Breast epithelium (tissue), 3 donors: Measurements from ENCODE around the gene CDC42EP5.
"Not testable (repeated sequence)": the region's sequence is repeated elsewhere in the genome, so short reads cannot be mapped to it uniquely, and the experiment has no call there.

ENCODE experiments used
- POLR2AphosphoS5 ChIP-seq, 3 donors: sonication (generic); formaldehyde crosslinking; IDR thresholded peaks; one replicate each; pipeline ENCODE4 v1.6.1; 2017; ENCODE audit warnings: antibody characterized with exemption in 3 of 3
- TF ChIP-seq, protein P1 (sequence below), 3 donors: fragments of 450-650 bp; IDR thresholded peaks; one replicate each; pipeline ENCODE4 v1.5.1; 2016 to 2017; ENCODE audit warnings: antibody characterized with exemption in 3 of 3, mild to moderate bottlenecking in 3 of 3, moderate library complexity in 3 of 3

- not testable (repeated sequence) for TF ChIP-seq POLR2AphosphoS5 (IDR thresholded peaks at IDR 0.05)
- TF ChIP-seq, protein P1, sequence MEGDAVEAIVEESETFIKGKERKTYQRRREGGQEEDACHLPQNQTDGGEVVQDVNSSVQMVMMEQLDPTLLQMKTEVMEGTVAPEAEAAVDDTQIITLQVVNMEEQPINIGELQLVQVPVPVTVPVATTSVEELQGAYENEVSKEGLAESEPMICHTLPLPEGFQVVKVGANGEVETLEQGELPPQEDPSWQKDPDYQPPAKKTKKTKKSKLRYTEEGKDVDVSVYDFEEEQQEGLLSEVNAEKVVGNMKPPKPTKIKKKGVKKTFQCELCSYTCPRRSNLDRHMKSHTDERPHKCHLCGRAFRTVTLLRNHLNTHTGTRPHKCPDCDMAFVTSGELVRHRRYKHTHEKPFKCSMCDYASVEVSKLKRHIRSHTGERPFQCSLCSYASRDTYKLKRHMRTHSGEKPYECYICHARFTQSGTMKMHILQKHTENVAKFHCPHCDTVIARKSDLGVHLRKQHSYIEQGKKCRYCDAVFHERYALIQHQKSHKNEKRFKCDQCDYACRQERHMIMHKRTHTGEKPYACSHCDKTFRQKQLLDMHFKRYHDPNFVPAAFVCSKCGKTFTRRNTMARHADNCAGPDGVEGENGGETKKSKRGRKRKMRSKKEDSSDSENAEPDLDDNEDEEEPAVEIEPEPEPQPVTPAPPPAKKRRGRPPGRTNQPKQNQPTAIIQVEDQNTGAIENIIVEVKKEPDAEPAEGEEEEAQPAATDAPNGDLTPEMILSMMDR (IDR thresholded peaks at IDR 0.05) = not testable (repeated sequence)
Measured at GRCh38 chr19:54507038-54507717, 34.1 kb upstream of the CDC42EP5 start.
